Measurements from ENCODE around the gene FHAD1.

The FHAD1 gene

GRCh38 chr1:15312626-15313411 lies 65.8 kb downstream of the FHAD1 start:
- no peak overlapping the region for H3K4me3 ChIP-seq (ENCODE audit: low read depth, low read length)
- no peak for DNase-seq (ENCODE audit: low read depth)
- TF ChIP-seq MYC (IDR thresholded peaks at IDR 0.05; ENCODE audit: low read depth, low read length) (no peak), MAX (IDR thresholded peaks at IDR 0.05; ENCODE audit: low read depth, low read length) (no peak)

GRCh38 chr1:15314328-15315281 lies 67.6 kb downstream of the FHAD1 start:
- no peak overlapping the region for H3K4me3 ChIP-seq (ENCODE audit: low read depth, low read length)
- DNase-seq (ENCODE audit: low read depth) = no peak
- TF ChIP-seq POLR2A (IDR thresholded peaks at IDR 0.05; ENCODE audit: extremely low read depth, insufficient read length) (no peak), MYC (IDR thresholded peaks at IDR 0.05; ENCODE audit: low read depth, low read length) (no peak), MAX (IDR thresholded peaks at IDR 0.05; ENCODE audit: low read depth, low read length) (no peak), CTCF (IDR thresholded peaks at IDR 0.05; ENCODE audit: low read depth, low read length) (no peak)

GRCh38 chr1:15315815-15316214 lies 68.8 kb downstream of the FHAD1 start:
- DNase-seq (ENCODE audit: low read depth) = no peak
- no peak for TF ChIP-seq CTCF (IDR thresholded peaks at IDR 0.05; ENCODE audit: low read depth, low read length)
- no peak for TF ChIP-seq MAX (IDR thresholded peaks at IDR 0.05; ENCODE audit: low read depth, low read length)
- TF ChIP-seq MYC (IDR thresholded peaks at IDR 0.05; ENCODE audit: low read depth, low read length) = no peak
- no peak for TF ChIP-seq POLR2A (IDR thresholded peaks at IDR 0.05; ENCODE audit: extremely low read depth, insufficient read length)
- no peak overlapping the region for H3K4me3 ChIP-seq (ENCODE audit: low read depth, low read length)

- no peak overlapping the region for H3K4me3 ChIP-seq (ENCODE audit: low read depth, low read length)
- TF ChIP-seq CTCF (IDR thresholded peaks at IDR 0.05; ENCODE audit: low read depth, low read length) (no peak), MYC (IDR thresholded peaks at IDR 0.05; ENCODE audit: low read depth, low read length) (no peak), MAX (IDR thresholded peaks at IDR 0.05; ENCODE audit: low read depth, low read length) (no peak), POLR2A (IDR thresholded peaks at IDR 0.05; ENCODE audit: extremely low read depth, insufficient read length) (no peak)
- DNase-seq (ENCODE audit: low read depth) = no peak
Measured at GRCh38 chr1:15316510-15316909, 69.5 kb downstream of the FHAD1 start.

- no peak overlapping the region for H3K4me3 ChIP-seq (ENCODE audit: low read depth, low read length)
- no peak for DNase-seq (ENCODE audit: low read depth)
- TF ChIP-seq POLR2A (IDR thresholded peaks at IDR 0.05; ENCODE audit: extremely low read depth, insufficient read length) = no peak
- TF ChIP-seq MAX (IDR thresholded peaks at IDR 0.05; ENCODE audit: low read depth, low read length) = no peak
- no peak for TF ChIP-seq MYC (IDR thresholded peaks at IDR 0.05; ENCODE audit: low read depth, low read length)
- no peak for TF ChIP-seq CTCF (IDR thresholded peaks at IDR 0.05; ENCODE audit: low read depth, low read length)
Measured at GRCh38 chr1:15320267-15320666, 73.2 kb downstream of the FHAD1 start.
